Measurements from ENCODE around the gene HRH2. TPM values are rescaled to one million over a fixed set of nuclear protein-coding genes. Genes with fewer than 3 reads are reported as not detected.

The HRH2 gene
- total RNA-seq, 1 donor from 2014 or later: 0.26 TPM

DNA sequence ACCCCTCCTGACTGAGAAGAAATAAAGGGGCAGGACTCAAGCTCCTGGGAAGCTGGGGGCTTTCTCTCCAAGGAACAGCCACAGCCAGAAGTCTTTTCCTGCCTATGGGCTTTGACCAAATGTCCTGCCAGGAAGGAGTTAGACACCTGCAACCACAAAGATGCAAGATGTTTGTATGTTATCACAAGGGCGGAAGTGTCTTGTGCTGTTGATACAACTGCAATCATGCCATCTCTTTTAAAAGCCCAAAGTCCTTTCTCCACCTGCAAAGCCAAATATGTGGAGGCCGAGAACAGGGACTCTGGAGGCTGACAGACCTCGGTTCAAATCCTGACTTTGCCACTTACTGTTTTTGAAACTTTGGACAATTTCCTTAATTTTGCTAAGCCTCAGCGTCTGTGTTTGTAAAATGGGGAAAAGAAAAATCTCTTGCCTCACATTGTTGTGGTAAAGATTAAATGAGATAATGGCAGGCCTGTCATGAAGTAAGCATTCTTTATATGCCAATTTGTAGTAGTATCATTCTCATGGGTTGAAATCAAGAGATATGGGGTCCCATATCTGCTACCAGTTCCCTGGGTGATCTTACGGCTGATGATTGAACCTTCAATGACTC is 17.0 kb downstream of the HRH2 start:
- no peak for DNase-seq (ENCODE audit: low read depth, low spot score)

- no peak for DNase-seq (ENCODE audit: low read depth, low spot score)
Observed at GRCh38 chr5:175675873-175676272, 18.0 kb downstream of the HRH2 start.

- no peak for DNase-seq (ENCODE audit: low read depth, low spot score)
Observed at GRCh38 chr5:175677571-175677970, 19.7 kb downstream of the HRH2 start.

DNA sequence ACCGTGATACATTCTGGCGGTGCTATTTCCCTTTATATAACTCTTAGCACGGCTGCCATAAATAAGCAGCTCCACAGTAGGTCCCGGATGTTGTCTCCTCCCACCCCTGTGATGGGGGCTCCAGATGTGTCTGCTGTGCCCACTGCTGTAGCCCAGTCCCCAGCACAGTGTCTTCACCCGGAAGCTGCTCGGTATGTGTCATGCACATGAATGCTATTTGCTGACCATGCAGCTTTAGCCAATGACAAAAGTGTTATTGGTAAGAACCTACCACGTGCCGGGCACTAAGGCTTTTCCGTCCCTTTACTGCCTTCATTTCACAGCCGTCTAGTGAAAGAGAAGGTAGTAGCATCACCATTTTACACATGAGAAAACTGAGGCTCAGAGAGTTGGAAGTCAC is 20.2 kb downstream of the HRH2 start:
- no peak for DNase-seq (ENCODE audit: low read depth, low spot score)

DNA sequence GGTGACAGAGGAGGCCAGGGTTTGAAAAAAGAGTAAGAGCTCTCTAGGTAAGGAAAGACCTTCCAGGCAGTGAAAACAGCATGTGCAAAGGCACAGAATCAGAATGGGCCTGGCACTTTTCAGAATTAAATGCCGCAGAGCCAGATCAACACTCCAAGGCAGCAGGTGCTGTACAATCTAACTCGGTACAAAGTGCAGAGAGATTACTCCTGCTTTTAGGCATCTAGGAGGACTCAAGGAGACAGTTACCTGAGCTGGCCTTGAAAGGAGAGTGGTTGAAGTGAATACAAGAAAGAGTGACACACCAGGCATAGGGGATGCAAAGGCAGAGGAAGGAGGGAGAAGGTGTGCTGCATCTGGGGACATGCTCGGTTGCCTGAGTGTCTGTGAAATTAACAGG is 21.5 kb downstream of the HRH2 start:
- DNase-seq (ENCODE audit: low read depth, low spot score): no peak

- DNase-seq (ENCODE audit: low read depth, low spot score): no peak
Observed at GRCh38 chr5:175680020-175680419, 22.1 kb downstream of the HRH2 start.

GRCh38 chr5:175680463-175680862 is 22.6 kb downstream of the HRH2 start:
- no peak for DNase-seq (ENCODE audit: low read depth, low spot score)

- no peak for DNase-seq (ENCODE audit: low read depth, low spot score)
Observed at GRCh38 chr5:175681045-175681967, 23.4 kb downstream of the HRH2 start.

GRCh38 chr5:175681968-175682340 is 24.1 kb downstream of the HRH2 start:
- DNase-seq (ENCODE audit: low read depth, low spot score): no peak

DNA sequence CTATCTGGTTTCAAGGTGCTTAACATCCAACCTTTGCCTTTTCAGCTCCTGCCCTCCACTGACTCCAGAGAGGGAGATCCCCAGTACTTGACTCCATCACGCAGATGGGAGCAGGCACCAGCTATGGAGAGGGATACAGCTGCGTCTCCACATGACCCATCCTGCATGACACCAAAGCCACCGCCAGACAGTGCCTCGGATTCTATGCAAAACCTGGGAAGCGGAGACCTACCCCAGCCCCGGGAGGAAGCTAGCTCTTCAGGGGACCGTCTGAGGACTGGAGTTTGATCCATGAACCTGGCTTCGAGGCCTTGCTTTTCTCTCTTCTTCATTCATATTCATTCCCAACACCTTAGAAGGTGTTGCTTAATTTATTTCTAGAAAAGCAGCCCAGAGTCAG is 24.8 kb downstream of the HRH2 start:
- no peak for DNase-seq (ENCODE audit: low read depth, low spot score)

GRCh38 chr5:175683231-175683630 is 25.4 kb downstream of the HRH2 start:
- no peak for DNase-seq (ENCODE audit: low read depth, low spot score)

DNA sequence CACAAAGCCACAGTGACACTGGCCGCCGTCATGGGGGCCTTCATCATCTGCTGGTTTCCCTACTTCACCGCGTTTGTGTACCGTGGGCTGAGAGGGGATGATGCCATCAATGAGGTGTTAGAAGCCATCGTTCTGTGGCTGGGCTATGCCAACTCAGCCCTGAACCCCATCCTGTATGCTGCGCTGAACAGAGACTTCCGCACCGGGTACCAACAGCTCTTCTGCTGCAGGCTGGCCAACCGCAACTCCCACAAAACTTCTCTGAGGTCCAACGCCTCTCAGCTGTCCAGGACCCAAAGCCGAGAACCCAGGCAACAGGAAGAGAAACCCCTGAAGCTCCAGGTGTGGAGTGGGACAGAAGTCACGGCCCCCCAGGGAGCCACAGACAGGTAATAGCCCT is 26.1 kb downstream of the HRH2 start:
- no peak for DNase-seq (ENCODE audit: low read depth, low spot score)

DNA sequence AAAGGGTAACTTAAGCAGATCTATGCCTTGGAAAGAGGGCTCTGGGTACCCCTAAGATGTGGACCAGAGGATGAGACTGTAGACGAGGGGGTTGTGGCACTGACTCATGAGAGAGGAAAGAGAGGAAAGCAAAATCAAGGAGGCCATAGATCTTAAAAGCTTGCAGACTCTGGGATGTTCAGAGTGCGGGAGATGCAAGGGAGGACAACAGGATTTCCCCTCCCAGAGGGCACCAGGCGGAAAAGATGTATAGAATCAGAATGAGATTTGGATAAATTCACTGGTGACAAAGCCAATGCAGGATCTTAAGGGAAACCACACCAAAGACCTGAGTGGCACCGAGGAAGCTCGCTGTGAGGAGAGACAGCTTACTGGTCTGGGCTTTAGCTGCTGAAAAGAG is 27.1 kb downstream of the HRH2 start:
- DNase-seq (ENCODE audit: low read depth, low spot score): no peak

DNA sequence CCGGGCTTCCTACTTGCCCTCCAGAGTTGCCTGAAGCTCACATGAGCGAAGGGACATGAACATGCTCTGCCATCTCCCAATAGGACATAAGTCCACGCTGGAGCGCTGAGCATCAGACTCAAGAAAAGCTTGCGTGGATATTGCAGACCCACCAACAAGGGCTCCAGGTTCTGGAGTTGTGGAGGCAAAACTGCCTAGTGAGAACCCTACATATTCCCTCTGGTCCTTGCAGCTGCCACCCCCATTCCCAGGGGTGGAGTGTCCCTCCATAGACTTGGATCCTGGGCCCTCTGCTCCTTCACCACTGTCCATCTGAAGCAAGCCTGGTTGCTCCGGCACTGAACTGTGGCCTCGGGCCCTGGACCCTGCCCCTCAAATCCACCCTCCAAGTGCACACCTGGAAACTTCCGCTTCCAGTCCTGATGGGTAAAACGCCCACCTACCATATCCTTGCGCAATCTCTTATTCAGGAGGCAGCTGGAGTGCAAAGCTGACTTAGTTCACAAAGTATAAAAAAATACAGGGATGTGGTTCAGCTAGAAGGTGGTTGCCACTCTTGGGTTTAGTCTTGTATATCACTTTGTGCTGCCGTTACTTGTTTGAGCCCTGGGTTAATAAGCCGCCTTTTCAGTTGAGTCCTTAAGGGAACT is 28.0 kb downstream of the HRH2 start:
- no peak for DNase-seq (ENCODE audit: low read depth, low spot score)

GRCh38 chr5:175686396-175686795 is 28.5 kb downstream of the HRH2 start:
- no peak for DNase-seq (ENCODE audit: low read depth, low spot score)

DNA sequence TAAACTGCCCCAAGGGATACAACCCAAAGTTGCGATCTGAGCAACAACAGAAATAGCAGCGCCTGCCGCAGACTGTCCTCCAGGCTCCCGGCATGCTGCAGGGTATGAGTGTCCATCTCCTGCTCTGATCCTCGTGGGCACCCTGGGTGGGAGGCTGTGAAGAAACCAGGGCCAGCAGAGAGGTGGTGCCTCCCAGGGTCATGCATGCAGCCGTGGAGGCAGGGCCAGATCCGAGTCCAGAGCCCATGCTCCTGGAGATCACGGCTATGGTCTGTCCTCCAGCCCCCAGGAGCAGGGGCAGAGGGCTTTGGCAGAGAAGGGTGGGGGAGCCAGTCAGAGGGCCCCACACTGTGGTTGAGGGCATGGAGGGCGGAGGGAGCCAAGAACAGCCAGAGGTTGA is 29.0 kb downstream of the HRH2 start:
- DNase-seq (ENCODE audit: low read depth, low spot score): no peak

DNA sequence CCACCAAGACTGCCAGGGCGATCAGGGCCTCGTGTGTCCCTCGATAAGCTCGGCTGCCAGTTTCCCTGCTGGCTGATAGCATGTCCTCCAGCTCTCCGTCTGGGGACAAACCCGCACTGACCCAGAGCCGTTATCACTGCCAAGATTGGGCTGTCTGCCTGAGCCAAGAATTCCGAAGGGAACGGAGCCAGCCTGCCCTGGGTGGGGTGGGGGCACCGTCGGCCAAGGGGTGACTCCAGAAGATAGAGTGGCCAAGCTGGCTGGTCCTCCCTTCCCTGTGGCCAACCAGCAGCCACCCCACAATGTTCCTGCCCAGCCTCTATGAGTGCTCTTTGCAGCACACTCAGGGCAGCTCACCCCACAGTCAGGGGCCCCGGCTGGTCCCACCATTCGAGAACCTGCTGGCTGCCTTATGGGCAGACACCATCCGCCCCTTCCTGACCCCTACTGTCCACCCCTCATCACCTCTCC is 29.4 kb downstream of the HRH2 start:
- no peak for DNase-seq (ENCODE audit: low read depth, low spot score)

GRCh38 chr5:175688352-175689146 is 30.7 kb downstream of the HRH2 start:
- no peak for DNase-seq (ENCODE audit: low read depth, low spot score)

DNA sequence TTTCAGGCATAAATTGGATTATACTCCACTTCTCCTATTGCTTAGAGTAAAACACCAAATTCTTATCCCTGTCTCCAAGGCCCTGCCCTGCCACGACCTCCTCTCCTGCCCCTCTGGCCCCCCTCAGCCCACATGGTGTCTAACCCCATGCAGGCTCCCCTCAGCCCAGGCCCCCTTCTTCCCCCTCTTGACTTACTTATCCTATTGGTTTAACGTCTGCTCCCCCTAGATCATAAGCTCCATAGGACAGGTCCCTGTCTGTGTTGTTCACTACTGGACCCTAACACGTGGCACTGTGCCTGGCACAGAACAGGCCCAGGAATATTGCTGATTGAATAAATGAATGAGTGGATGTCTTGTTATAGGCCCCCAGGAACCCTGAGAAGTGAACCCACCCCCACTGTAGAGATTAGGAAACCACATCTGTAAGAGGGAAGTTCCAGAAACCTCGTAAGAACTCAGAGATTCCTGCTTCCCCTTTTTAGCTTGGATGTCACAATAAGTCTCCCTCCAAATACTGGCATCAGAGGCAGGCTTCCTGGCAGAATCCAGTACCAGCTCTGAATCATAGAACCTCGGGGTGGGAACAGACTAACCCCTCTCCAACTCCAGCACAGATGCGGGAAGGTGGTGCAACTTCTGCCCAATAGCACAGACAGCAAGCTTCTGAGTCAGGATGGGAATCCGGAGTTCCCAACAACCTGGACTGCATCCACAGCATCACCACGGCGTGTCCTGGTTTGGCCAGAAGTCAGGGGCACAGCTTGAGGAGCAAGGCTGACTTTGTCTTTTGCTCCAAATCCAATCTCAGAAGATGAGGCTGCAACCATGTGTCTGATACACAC is 31.5 kb downstream of the HRH2 start:
- DNase-seq (ENCODE audit: low read depth, low spot score): no peak

DNA sequence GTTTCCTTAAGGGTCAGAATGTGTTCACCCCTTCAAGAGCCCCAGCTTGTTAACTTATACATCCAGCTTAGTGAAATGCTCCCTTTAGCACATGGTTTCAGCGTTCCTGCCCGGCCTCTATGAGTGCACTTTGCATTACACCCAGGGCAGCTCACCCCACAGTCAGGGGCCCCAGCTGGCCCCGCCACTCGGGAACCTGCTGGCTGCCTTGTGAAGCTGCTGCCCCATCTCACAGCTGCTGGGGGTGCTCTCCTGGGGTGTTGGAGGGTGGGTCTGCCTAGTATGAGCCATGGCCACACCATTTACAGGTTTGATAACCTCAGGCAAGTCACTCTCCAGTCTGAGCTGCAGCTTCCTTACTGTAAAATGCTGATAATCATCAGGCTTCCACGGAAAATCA is 32.2 kb downstream of the HRH2 start:
- no peak for DNase-seq (ENCODE audit: low read depth, low spot score)

DNA sequence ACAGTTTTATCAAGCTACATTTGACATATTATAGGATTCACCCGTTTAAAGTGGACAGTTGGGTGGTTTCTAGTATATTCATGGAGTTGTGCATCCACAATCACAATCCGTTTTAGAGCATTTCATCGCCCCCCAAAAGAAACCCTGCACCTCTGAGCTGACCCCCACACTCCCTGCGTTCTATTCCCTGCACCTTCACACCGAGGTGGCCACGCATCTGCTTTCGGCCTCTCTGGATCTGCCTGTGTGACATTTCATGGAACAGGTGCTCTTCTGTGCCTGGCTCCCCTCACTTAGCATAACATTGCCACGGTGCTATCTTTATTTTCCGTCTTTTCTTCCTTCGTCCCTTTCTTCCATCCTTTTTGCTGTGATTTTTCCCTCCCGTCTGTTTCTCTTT is 32.7 kb downstream of the HRH2 start:
- DNase-seq (ENCODE audit: low read depth, low spot score): no peak

All from pulmonary artery endothelial cell (primary cell).